GM12891 (cell line): ENCODE data around the gene R3HDM2.
"Not testable (repeated sequence)": the region's sequence is repeated elsewhere in the genome, so short reads cannot be mapped to it uniquely, and the experiment has no call there.

Experiments used
- DNase-seq: peaks from one replicate; pipeline ENCODE4 v3.0.0; 2011; ENCODE audit warnings: low spot score; ENCODE audit not compliant: insufficient read length
- FAIRE-seq: peaks from 2 replicates; lab custom pipeline; 2011; peaks lifted over from hg19 to GRCh38; lab: Jason Lieb, UNC
- PAX5 ChIP-seq: IDR thresholded peaks from 2 replicates; pipeline ENCODE4 v1.6.1; 2011; ENCODE audit warnings: low read length, moderate library complexity, mild to moderate bottlenecking; ENCODE audit not compliant: insufficient read depth, severe bottlenecking
- POLR2A ChIP-seq: IDR thresholded peaks from 2 replicates; pipeline ENCODE4 v1.6.1; 2011; ENCODE audit warnings: low read depth, low read length, control low read depth
- POLR2AphosphoS5 ChIP-seq: IDR thresholded peaks from 2 replicates; pipeline ENCODE4 v1.6.1; 2011; ENCODE audit warnings: low read depth, low read length, control low read depth
- POU2F2 ChIP-seq: IDR thresholded peaks from 2 replicates; pipeline ENCODE4 v1.6.1; 2011; ENCODE audit warnings: low read depth, mild to moderate bottlenecking, control low read depth, low read length, moderate library complexity
- SPI1 ChIP-seq: IDR thresholded peaks from 2 replicates; pipeline ENCODE4 v1.6.1; 2011; ENCODE audit warnings: low read depth, low read length, control low read depth
- TAF1 ChIP-seq: IDR thresholded peaks from 2 replicates; pipeline ENCODE4 v1.6.1; 2011; ENCODE audit warnings: low read depth, low read length, control low read depth

Gene R3HDM2

GRCh38 chr12:57454213-57454565, 23.3 kb upstream of the R3HDM2 start:
- DNase-seq (no peak), FAIRE-seq (no peak)
- TF ChIP-seq POU2F2 (no peak), SPI1 (no peak), POLR2AphosphoS5 (no peak), POLR2A (no peak), TAF1 (no peak), PAX5 (no peak)

- no peak for TF ChIP-seq TAF1
- TF ChIP-seq POLR2AphosphoS5: no peak
- no peak for TF ChIP-seq SPI1
- no peak for TF ChIP-seq POU2F2
- no peak for TF ChIP-seq PAX5
- no peak for TF ChIP-seq POLR2A
- FAIRE-seq (peak; percentile 66), DNase-seq (no peak)
These were observed 22.2 kb upstream of the R3HDM2 start for GRCh38 chr12:57452937-57453509.

GRCh38 chr12:57452181-57452936, 21.5 kb upstream of the R3HDM2 start:
- FAIRE-seq (no peak), DNase-seq (no peak)
- TF ChIP-seq POLR2A: no peak
- TF ChIP-seq POLR2AphosphoS5: no peak

GRCh38 chr12:57451233-57451778, 20.5 kb upstream of the R3HDM2 start:
- FAIRE-seq: no peak
- TF ChIP-seq POU2F2: no peak
- no peak for TF ChIP-seq TAF1
- TF ChIP-seq PAX5: no peak
- TF ChIP-seq POLR2A: no peak
- TF ChIP-seq SPI1: no peak
- TF ChIP-seq POLR2AphosphoS5: no peak
- no peak for DNase-seq

GRCh38 chr12:57450057-57450456, 19.2 kb upstream of the R3HDM2 start:
- TF ChIP-seq POU2F2 (no peak), TAF1 (no peak), PAX5 (no peak), POLR2A (no peak), SPI1 (no peak), POLR2AphosphoS5 (no peak)

GRCh38 chr12:57449375-57449774, 18.5 kb upstream of the R3HDM2 start:
- DNase-seq: no peak
- TF ChIP-seq TAF1: no peak
- TF ChIP-seq PAX5: no peak
- TF ChIP-seq POLR2AphosphoS5: no peak
- TF ChIP-seq POU2F2: no peak
- no peak for TF ChIP-seq SPI1
- no peak for TF ChIP-seq POLR2A

More at GRCh38 chr12:57450057-57450456, 19.2 kb upstream of the R3HDM2 start:
- DNase-seq (no peak), FAIRE-seq (no peak)

GRCh38 chr12:57448669-57449068, 17.8 kb upstream of the R3HDM2 start:
- FAIRE-seq: no peak
- TF ChIP-seq SPI1: no peak
- no peak for TF ChIP-seq POLR2A
- TF ChIP-seq PAX5: no peak
- TF ChIP-seq POU2F2: no peak
- no peak for TF ChIP-seq POLR2AphosphoS5

More at GRCh38 chr12:57449375-57449774, 18.5 kb upstream of the R3HDM2 start:
- FAIRE-seq: no peak

GRCh38 chr12:57446292-57446960, 15.6 kb upstream of the R3HDM2 start:
- FAIRE-seq: no peak
- TF ChIP-seq POLR2A (no peak), PAX5 (no peak), TAF1 (no peak), POU2F2 (no peak), POLR2AphosphoS5 (no peak)
- no peak for DNase-seq

More at GRCh38 chr12:57448669-57449068, 17.8 kb upstream of the R3HDM2 start:
- DNase-seq: no peak

GRCh38 chr12:57444744-57445143, 13.9 kb upstream of the R3HDM2 start:
- DNase-seq (no peak), FAIRE-seq (no peak)

GRCh38 chr12:57444337-57444736, 13.5 kb upstream of the R3HDM2 start:
- FAIRE-seq: not testable (repeated sequence)

More at GRCh38 chr12:57444744-57445143, 13.9 kb upstream of the R3HDM2 start:
- TF ChIP-seq POLR2AphosphoS5 (no peak), TAF1 (no peak), PAX5 (no peak), POU2F2 (no peak), POLR2A (no peak), SPI1 (no peak)

More at GRCh38 chr12:57444337-57444736, 13.5 kb upstream of the R3HDM2 start:
- DNase-seq: not testable (repeated sequence)
